HCT116 (cell line): Measurements from ENCODE around the gene TMEM154. TPM values are rescaled to one million over a fixed set of nuclear protein-coding genes. Genes with fewer than 3 reads are reported as not detected.

Source experiments
- ATAC-seq: fragments of 200-7000 bp; cut with Tn5 transposase; 2 replicates; pipeline ENCODE4 v1.9.1; 2020; ENCODE audit warnings: mild to moderate bottlenecking, moderate library complexity
- BruUV-seq: library from RNA; stranded (reverse); fragments of 400-500 nt; replicated peaks from 2 replicates; lab custom pipeline; 2021; lab: Mats Ljungman, UMichigan
- CTCF ChIA-PET: fragments of 300-600 bp; sonication (Branson Sonifier 250); formaldehyde crosslinking; loops from one replicate; lab custom pipeline; 2021; ENCODE audit warnings: antibody characterized with exemption; lab: Charles Lee
- POLR2A ChIA-PET: fragments of 300-600, 350-600 bp; sonication (Branson Sonifier 250); formaldehyde crosslinking; loops from one replicate; lab custom pipeline; 2021; ENCODE audit warnings: antibody characterized with exemption; lab: Charles Lee
- RAD21 ChIA-PET, 2 experiments: fragments of 300-600 bp; sonication (Branson Sonifier 250); formaldehyde crosslinking; loops; one replicate each; lab custom pipeline; 2023; ENCODE audit warnings: low total read pairs in 2 of 2; ENCODE audit not compliant: uncharacterized antibody in 2 of 2, unreplicated experiment in 2 of 2, low non-redundant PET in 1 of 2; lab: Charles Lee
- DNase-seq: peaks from one replicate; pipeline ENCODE4 v3.0.0-alpha.2; 2010; ENCODE audit warnings: low read depth, low spot score
- H2AFZ ChIP-seq: fragments of 200-600 bp; shearing (Covaris generic), sonication (generic); 2 replicates; pipeline ENCODE4 v1.6.1; 2017; ENCODE audit warnings: low read depth, mixed run types, mixed read lengths, antibody characterized with exemption, low read length; ENCODE audit not compliant: poor library complexity, severe bottlenecking
- H3K27ac ChIP-seq: 2 replicates; pipeline ENCODE4 v1.5.1; 2012; ENCODE audit warnings: low read depth, low read length
- H3K27me3 ChIP-seq: fragments of 200-600 bp; sonication (generic); 2 replicates; pipeline ENCODE4 v1.6.1; 2016; ENCODE audit warnings: mixed run types, low read length, mixed read lengths; ENCODE audit not compliant: insufficient read depth
- H3K36me3 ChIP-seq, 2 experiments: fragments of 200-500 bp in 1 of 2; fragments of 200-600 bp in 1 of 2; sonication (Bioruptor generic) in 1 of 2; sonication (generic) in 1 of 2; 2 replicates each; pipeline versions ENCODE4 v1.5.1 to v1.6.1; 2014 to 2016; ENCODE audit warnings: low read length in 2 of 2, inconsistent platforms in 1 of 2, mixed read lengths in 1 of 2, mixed run types in 1 of 2; ENCODE audit not compliant: insufficient read depth in 2 of 2, control insufficient read depth in 1 of 2
- H3K4me1 ChIP-seq, 2 experiments: fragments of 200-600 bp in 1 of 2; sonication (generic) in 1 of 2; 2 replicates each; pipeline versions ENCODE4 v1.5.1 to v1.6.1; 2012 to 2017; ENCODE audit warnings: low read length in 2 of 2, inconsistent platforms in 1 of 2, mild to moderate bottlenecking in 1 of 2, mixed read lengths in 1 of 2, mixed run types in 1 of 2, moderate library complexity in 1 of 2; ENCODE audit not compliant: insufficient read depth in 2 of 2, control insufficient read depth in 1 of 2
- H3K4me2 ChIP-seq: fragments of 200-600 bp; sonication (generic); 2 replicates; pipeline ENCODE4 v1.6.1; 2017; ENCODE audit warnings: mixed run types, low read length, mixed read lengths
- H3K4me3 ChIP-seq, 2 experiments: fragments of 200-600 bp in 1 of 2; sonication (generic) in 1 of 2; replicated peaks in 1 of 2; 2 replicates each; pipeline ENCODE4 v1.5.1; 2011 to 2016; ENCODE audit warnings: low read length in 2 of 2, control low read depth in 1 of 2, low read depth in 1 of 2, mild to moderate bottlenecking in 1 of 2, mixed read lengths in 1 of 2, mixed run types in 1 of 2
- H3K79me2 ChIP-seq: fragments of 200-600 bp; sonication (generic); 2 replicates; pipeline ENCODE4 v1.6.1; 2017; ENCODE audit warnings: mild to moderate bottlenecking, mixed run types, low read length, moderate library complexity, mixed read lengths; ENCODE audit not compliant: insufficient read depth
- H3K9ac ChIP-seq: fragments of 200-600 bp; sonication (generic); 2 replicates; pipeline ENCODE4 v1.6.1; 2016; ENCODE audit warnings: low read length, mixed read lengths
- H3K9me2 ChIP-seq: fragments of 200-600 bp; sonication (generic), shearing (Covaris generic); 2 replicates; pipeline ENCODE4 v1.6.1; 2017; ENCODE audit warnings: mixed run types, mild to moderate bottlenecking, moderate library complexity; ENCODE audit not compliant: insufficient read depth
- H3K9me3 ChIP-seq, 2 experiments: fragments of 200-500 bp in 1 of 2; fragments of 200-600 bp in 1 of 2; sonication (Bioruptor generic) in 1 of 2; sonication (generic) in 1 of 2; 2 replicates each; pipeline ENCODE4 v1.6.1; 2014 to 2017; ENCODE audit warnings: low read length in 2 of 2, mixed read lengths in 2 of 2, inconsistent platforms in 1 of 2, low read depth in 1 of 2, mild to moderate bottlenecking in 1 of 2, mixed run types in 1 of 2, moderate library complexity in 1 of 2; ENCODE audit not compliant: control insufficient read depth in 1 of 2, insufficient read depth in 1 of 2
- H4K20me1 ChIP-seq: fragments of 200-600 bp; sonication (generic), shearing (Covaris generic); 2 replicates; pipeline ENCODE4 v1.6.1; 2017; ENCODE audit warnings: mixed run types, mild to moderate bottlenecking, moderate library complexity; ENCODE audit not compliant: insufficient read depth
- CBX3 ChIP-seq: IDR thresholded peaks from 2 replicates; pipeline ENCODE4 v1.6.1; 2012; ENCODE audit warnings: low read depth
- CEBPB ChIP-seq: IDR thresholded peaks from 2 replicates; pipeline ENCODE4 v1.6.1; 2012; ENCODE audit warnings: low read depth
- EGR1 ChIP-seq: IDR thresholded peaks from 2 replicates; pipeline ENCODE4 v1.6.1; 2012; ENCODE audit warnings: low read depth
- EZH2phosphoT487 ChIP-seq: fragments of 200-600 bp; IDR thresholded peaks from 2 replicates; pipeline ENCODE4 v1.6.1; 2018; ENCODE audit warnings: antibody characterized with exemption, borderline replicate concordance
- FOSL1 ChIP-seq: IDR thresholded peaks from 2 replicates; pipeline ENCODE4 v1.6.1; 2012; ENCODE audit warnings: low read depth
- POLR2A ChIP-seq: IDR thresholded peaks from 2 replicates; pipeline ENCODE4 v1.7.0; 2011; ENCODE audit warnings: borderline replicate concordance; ENCODE audit not compliant: insufficient read depth, insufficient read length; ENCODE audit errors: extremely low read depth
- POLR2AphosphoS5 ChIP-seq: IDR thresholded peaks from 2 replicates; pipeline ENCODE4 v1.6.1; 2011; ENCODE audit warnings: mild to moderate bottlenecking, low read depth, low read length, moderate library complexity
- RAD21 ChIP-seq: IDR thresholded peaks from 2 replicates; pipeline ENCODE4 v1.6.1; 2012; ENCODE audit warnings: low read depth, mild to moderate bottlenecking
- SIN3A ChIP-seq: IDR thresholded peaks from 2 replicates; pipeline ENCODE4 v1.6.1; 2012; ENCODE audit warnings: low read depth
- SP1 ChIP-seq: IDR thresholded peaks from 2 replicates; pipeline ENCODE4 v1.6.1; 2012; ENCODE audit warnings: low read depth
- TCF7L2 ChIP-seq: IDR thresholded peaks from 2 replicates; pipeline ENCODE4 v1.7.0; 2011; ENCODE audit warnings: borderline replicate concordance, inconsistent platforms; ENCODE audit not compliant: insufficient read depth, insufficient read length; ENCODE audit errors: extremely low read depth
- YY1 ChIP-seq: IDR thresholded peaks from 2 replicates; pipeline ENCODE4 v1.6.1; 2011; ENCODE audit warnings: low read length, low read depth, moderate library complexity, mild to moderate bottlenecking; ENCODE audit not compliant: insufficient replicate concordance; ENCODE audit errors: extremely low read depth
- ZNF274 ChIP-seq: fragments of 200-500 bp; sonication (Bioruptor generic); IDR thresholded peaks from 2 replicates; pipeline ENCODE4 v1.6.1; 2014; ENCODE audit warnings: mild to moderate bottlenecking, low read depth, low read length, inconsistent platforms
- intact Hi-C: fragments of 100-400 bp; cut with micrococcal nuclease; formaldehyde crosslinking; loops from 2 replicates; pipeline ENCODE4 v1.10.0; 2022
- total RNA-seq: library from RNA; stranded (reverse); gene quantifications from one replicate; pipeline ENCODE4 v1.2.1, GENCODE V29; 2021; ENCODE audit not compliant: unreplicated experiment
- TF ChIP-seq, protein P1 (sequence below): IDR thresholded peaks from 2 replicates; pipeline ENCODE4 v1.6.1; 2012
- TF ChIP-seq, protein P2 (sequence below): IDR thresholded peaks from 2 replicates; pipeline ENCODE4 v1.6.1; 2012
- TF ChIP-seq, protein P3 (sequence below): IDR thresholded peaks from 2 replicates; pipeline ENCODE4 v1.6.1; 2012; ENCODE audit warnings: low read depth
- TF ChIP-seq, protein P4 (sequence below), 3 experiments: fragments of 200-600 bp in 1 of 3; sonication (generic) in 1 of 3; IDR thresholded peaks in 2 of 3; conservative IDR thresholded peaks in 1 of 3; 2 replicates each; pipeline ENCODE4 v1.5.1; 2012 to 2017; ENCODE audit warnings: low read depth in 2 of 3, low read length in 2 of 3, antibody characterized with exemption in 1 of 3, borderline replicate concordance in 1 of 3, control low read depth in 1 of 3, mild to moderate bottlenecking in 1 of 3, mixed read lengths in 1 of 3, mixed run types in 1 of 3, moderate library complexity in 1 of 3; ENCODE audit not compliant: insufficient read depth in 1 of 3

Gene TMEM154
- total RNA-seq, 1 experiment from 2014 or later: 2.4 TPM

DNA sequence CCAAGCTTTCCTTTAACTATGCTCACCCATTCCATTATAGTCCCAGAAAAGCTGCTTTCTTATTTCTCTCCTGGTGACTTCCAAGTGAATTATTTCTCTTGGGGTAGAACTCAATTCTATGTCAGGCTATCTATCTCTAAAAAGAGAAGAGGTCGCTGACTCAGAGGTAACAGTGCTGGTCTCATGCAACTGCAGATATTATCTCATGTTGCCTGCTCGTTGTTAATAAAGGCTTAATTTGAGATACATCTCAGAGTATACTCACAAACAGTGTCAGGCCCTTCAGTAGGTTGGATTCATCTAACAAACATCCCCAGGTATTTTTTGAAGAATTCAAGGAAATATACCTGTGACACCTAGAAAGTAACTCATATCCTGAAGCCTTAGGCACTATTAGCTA is 2.7 kb downstream of the TMEM154 start (continued):
- TF ChIP-seq, protein P1, sequence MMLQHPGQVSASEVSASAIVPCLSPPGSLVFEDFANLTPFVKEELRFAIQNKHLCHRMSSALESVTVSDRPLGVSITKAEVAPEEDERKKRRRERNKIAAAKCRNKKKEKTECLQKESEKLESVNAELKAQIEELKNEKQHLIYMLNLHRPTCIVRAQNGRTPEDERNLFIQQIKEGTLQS: no peak
- TF ChIP-seq YY1: no peak

DNA sequence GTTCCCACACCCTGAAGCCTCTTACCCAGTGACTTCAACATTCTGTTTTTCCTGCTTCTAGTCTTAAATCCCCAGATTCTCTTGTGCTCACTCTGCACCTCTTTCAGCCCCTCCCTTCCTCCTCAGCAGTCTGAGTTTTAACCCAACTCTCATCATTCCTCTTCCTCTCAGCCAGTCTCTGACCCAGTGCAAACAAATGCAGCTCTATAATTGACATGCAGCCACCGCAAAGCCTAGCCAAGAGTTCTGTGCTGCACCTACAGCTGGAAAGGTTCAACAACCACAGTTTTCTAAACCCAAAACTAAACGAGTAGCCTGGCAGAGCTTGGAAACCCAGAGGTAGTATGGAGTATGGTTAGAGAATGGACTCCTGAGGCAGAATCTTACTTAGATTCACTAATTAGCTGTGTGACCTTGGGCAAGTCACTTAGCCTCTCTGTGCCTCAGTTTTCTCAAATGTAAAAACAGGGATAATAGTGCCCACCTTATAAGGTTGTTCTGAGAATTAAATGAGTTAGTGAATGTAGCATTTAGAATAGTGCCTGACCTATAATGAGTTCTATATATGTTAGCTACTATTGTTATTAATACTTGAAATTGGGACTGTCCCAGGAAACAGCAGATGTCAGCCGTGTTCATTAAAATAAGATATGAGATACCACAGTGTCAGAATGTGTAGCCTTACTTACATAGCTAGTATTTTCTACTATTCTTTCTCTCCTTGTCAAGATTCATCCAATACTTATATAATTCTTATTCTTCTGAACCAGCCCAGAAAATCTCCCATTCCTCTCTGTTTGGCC is 3.5 kb downstream of the TMEM154 start:
- CTCF ChIA-PET: interaction anchor here (2.7 kb wide), 1 partner anchor 175 kb away, joined by 6 read pairs; no protein-coding TSS in a partner anchor
- POLR2A ChIA-PET: interaction anchor here (1.5 kb wide), 1 partner anchor 8 kb away, joined by 3 read pairs; no protein-coding TSS in a partner anchor
- Histone ChIP-seq H3K4me3 (no peak overlapping the region), H3K27ac (no peak overlapping the region), H3K36me3 (no peaks in the 10 kb centered on the region), H3K9ac (no peak overlapping the region), H3K9me2 (no peaks in the 10 kb centered on the region), H3K79me2 (no peaks in the 10 kb centered on the region), H3K4me1 (peaks cover 0 to 14% of the 10 kb centered on the region in 2 experiments; a peak in 2 of 4 replicates), H2AFZ (no peak overlapping the region), H3K27me3 (no peaks in the 10 kb centered on the region), H4K20me1 (no peaks in the 10 kb centered on the region), H3K4me2 (no peak overlapping the region), H3K9me3 (no peaks in the 10 kb centered on the region)
- DNase-seq: no peak
- no peak for ATAC-seq
- no TSS peak for BruUV-seq
- RAD21 ChIA-PET: no interaction called here
- intact Hi-C loops: no loop called here
- TF ChIP-seq, protein P1: no peak
- no peak for TF ChIP-seq FOSL1
- no peak for TF ChIP-seq ZNF274
- TF ChIP-seq, protein P2, sequence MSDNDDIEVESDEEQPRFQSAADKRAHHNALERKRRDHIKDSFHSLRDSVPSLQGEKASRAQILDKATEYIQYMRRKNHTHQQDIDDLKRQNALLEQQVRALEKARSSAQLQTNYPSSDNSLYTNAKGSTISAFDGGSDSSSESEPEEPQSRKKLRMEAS: no peak
- TF ChIP-seq RAD21: no peak
- no peak for TF ChIP-seq TCF7L2
- TF ChIP-seq, protein P3, sequence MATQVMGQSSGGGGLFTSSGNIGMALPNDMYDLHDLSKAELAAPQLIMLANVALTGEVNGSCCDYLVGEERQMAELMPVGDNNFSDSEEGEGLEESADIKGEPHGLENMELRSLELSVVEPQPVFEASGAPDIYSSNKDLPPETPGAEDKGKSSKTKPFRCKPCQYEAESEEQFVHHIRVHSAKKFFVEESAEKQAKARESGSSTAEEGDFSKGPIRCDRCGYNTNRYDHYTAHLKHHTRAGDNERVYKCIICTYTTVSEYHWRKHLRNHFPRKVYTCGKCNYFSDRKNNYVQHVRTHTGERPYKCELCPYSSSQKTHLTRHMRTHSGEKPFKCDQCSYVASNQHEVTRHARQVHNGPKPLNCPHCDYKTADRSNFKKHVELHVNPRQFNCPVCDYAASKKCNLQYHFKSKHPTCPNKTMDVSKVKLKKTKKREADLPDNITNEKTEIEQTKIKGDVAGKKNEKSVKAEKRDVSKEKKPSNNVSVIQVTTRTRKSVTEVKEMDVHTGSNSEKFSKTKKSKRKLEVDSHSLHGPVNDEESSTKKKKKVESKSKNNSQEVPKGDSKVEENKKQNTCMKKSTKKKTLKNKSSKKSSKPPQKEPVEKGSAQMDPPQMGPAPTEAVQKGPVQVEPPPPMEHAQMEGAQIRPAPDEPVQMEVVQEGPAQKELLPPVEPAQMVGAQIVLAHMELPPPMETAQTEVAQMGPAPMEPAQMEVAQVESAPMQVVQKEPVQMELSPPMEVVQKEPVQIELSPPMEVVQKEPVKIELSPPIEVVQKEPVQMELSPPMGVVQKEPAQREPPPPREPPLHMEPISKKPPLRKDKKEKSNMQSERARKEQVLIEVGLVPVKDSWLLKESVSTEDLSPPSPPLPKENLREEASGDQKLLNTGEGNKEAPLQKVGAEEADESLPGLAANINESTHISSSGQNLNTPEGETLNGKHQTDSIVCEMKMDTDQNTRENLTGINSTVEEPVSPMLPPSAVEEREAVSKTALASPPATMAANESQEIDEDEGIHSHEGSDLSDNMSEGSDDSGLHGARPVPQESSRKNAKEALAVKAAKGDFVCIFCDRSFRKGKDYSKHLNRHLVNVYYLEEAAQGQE: no peak
- no peak for TF ChIP-seq EGR1
- no peak for TF ChIP-seq YY1
- TF ChIP-seq CBX3: no peak
- TF ChIP-seq SP1: no peak
- TF ChIP-seq CEBPB: no peak
- TF ChIP-seq EZH2phosphoT487: no peak
- no peak for TF ChIP-seq SIN3A
- TF ChIP-seq POLR2AphosphoS5: no peak
- TF ChIP-seq, protein P4, sequence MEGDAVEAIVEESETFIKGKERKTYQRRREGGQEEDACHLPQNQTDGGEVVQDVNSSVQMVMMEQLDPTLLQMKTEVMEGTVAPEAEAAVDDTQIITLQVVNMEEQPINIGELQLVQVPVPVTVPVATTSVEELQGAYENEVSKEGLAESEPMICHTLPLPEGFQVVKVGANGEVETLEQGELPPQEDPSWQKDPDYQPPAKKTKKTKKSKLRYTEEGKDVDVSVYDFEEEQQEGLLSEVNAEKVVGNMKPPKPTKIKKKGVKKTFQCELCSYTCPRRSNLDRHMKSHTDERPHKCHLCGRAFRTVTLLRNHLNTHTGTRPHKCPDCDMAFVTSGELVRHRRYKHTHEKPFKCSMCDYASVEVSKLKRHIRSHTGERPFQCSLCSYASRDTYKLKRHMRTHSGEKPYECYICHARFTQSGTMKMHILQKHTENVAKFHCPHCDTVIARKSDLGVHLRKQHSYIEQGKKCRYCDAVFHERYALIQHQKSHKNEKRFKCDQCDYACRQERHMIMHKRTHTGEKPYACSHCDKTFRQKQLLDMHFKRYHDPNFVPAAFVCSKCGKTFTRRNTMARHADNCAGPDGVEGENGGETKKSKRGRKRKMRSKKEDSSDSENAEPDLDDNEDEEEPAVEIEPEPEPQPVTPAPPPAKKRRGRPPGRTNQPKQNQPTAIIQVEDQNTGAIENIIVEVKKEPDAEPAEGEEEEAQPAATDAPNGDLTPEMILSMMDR (IDR thresholded peaks at IDR 0.05 in 2 of 3, conservative IDR thresholded peaks at IDR 0.05 in 1 of 3; ENCODE audit: borderline replicate concordance in 1 of 3, insufficient read depth in 1 of 3, low read depth in 2 of 3, low read length in 2 of 3): no peak
- TF ChIP-seq POLR2A: no peak
